Erythroblast (primary cell): ENCODE measurements around the gene ARHGAP11B.
A peak's percentile ranks its signal among the peaks of the same experiment; 100 is the strongest.
"Not testable (repeated sequence)": the region's sequence is repeated elsewhere in the genome, so short reads cannot be mapped to it uniquely, and the experiment has no call there.

Experiments used
- DNase-seq, 2 experiments: peaks; one replicate each; lab custom pipeline; 2025; lab: John Stamatoyannopoulos, UW
- GATA1 ChIP-seq: IDR thresholded peaks from 2 replicates; pipeline ENCODE4 v1.6.1; 2011; ENCODE audit warnings: low read depth, mild to moderate bottlenecking, control low read depth, low read length, moderate library complexity
- POLR2A ChIP-seq: IDR thresholded peaks from 2 replicates; pipeline ENCODE4 v1.6.1; 2011; ENCODE audit warnings: mild to moderate bottlenecking, low read length

Gene ARHGAP11B

GRCh38 chr15:30625436-30626193, at the start of gene ARHGAP11B:
Gene ARHGAP11B, plus strand, starts transcription at chr15:30626128.
- not testable (repeated sequence) for DNase-seq
- peak; percentile 46 for TF ChIP-seq POLR2A

DNA sequence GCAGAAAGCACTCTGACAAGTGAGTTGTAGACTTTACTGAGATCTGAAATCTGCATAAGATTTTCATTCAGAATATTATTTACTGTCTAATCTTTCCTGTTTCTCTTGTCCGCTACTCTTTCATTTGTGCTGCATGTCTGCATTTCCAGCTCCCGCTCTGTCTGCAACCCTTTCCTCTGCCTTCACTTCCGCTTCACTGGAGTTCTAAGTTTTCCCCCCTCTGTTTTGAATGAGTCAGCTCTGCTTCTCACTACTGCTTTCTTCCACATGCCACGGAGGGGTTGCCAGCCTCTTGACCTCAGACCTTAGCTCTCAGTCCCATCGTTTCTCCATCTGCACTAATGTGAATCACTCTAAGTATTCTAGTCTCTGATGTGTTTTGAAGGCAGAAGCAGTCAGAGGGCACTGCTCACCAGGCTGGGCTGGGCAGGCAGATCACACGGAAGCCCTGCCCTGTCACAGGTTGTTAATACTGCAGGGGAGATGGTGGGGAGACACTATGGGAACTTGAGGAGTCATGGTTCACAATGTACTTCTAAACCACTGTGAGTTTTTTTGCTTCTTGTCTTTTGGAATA, 46.4 kb upstream of the ARHGAP11B start:
- DNase-seq = not testable (repeated sequence)

GRCh38 chr15:30580716-30581115, 45.2 kb upstream of the ARHGAP11B start:
- DNase-seq = not testable (repeated sequence)

DNA sequence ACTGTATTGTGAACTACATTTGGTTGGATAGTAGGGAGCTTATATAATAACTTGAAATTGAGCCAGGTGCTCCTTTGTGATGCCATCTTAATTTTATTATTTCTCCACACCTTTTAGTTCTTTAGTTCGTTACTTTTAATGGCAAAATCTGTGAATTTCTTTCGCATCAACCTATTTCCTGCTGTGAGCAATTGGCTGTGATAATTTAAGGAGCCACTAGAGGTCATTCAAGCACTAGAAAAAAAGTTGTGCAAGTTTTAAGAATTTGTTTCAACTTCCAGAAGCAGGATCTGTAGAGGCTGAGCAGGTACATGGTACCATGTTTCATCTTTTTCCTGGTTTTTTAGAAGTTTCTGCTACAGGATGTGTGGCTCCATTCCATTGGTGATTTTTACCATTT, 27.0 kb upstream of the ARHGAP11B start:
- DNase-seq = not testable (repeated sequence)

DNA sequence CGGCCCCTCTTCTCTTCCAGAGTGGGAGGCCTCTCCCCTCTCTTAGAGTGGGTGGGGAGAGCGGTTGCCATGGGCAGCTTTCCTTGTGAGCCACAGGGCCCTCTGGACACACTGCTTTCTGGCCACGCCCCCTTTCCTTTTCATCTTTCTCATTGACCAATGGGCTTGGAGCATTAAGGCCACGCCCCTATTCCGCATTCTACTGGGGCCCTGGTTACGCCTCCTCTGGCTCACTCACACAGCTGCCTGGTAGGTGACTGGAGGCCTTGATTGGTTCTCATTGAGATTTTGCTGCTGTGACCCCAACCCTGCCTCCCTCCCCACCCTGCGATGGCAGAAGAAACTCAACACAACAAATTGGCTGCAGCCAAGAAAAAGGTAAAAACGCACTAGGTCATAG, 22.1 kb upstream of the ARHGAP11B start, which contains the start of gene GOLGA8H:
TSS of gene GOLGA8H (plus strand) at position 233 of the 400 bp plus-strand sequence. CDS start at position 331, 98 bp downstream.
- not testable (repeated sequence) for DNase-seq

DNA sequence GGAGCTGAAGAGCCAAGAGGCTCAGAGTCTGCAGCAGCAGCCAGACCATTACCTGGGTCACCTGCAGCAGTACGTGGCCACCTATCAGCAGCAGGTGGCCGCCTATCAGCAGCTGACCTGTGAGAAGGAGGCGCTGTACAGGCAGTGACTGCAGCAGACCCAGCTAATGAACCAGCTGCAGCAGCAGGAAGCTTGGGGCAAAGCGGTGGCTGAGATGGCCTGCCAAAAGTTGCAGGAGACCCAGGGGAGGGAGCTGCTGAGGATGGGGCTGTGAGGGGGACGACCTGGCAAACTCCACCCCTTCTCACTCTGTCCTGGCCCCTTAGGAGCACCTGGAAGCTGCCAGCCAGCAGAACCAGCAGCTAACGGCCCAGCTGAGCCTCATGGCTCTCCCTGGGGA, 13.7 kb upstream of the ARHGAP11B start:
- not testable (repeated sequence) for DNase-seq

DNA sequence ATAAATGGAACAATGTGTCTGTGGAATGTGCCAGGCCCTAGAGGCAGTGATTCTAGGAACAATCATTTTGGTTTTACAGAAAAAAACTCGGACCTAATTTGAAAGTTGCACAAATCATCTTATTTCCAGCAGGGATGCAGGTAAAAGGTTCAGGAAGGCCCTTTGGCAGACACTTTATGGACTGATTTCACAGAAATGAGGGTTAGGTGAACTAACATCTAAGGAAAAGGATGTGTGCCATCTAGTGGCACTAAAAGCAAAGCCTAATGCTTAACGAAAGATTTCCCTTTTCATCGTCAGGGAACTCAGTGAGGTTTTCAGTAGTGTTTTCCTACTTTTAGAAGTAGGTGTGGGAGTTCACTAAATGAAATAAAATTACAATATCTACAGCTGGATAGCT, 4.6 kb upstream of the ARHGAP11B start:
- DNase-seq = not testable (repeated sequence)

DNA sequence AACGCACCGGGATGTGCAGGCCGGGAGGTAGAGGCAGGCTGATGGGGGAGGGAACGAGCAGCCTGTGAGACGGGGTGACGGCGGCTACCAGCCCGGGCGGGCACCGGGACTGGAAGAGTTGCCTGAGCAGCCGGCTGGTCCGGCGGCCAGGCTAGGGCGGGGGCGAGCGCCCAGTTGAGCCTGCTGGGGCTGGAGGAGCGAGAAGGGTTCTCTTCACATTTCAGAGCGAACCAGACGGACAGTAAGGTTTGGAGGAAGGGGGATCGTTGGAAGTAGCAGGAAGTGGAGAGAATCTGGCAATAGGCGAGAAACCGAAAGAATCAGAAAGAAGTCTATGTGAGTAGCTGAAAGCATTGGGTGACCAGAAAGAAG, 252 bp downstream of the ARHGAP11B start:
- DNase-seq = not testable (repeated sequence)
- TF ChIP-seq POLR2A = peak; percentile 41

- DNase-seq = not testable (repeated sequence)
Observed at GRCh38 chr15:30626632-30627031, 704 bp downstream of the ARHGAP11B start.

- peak in 1 of 2 experiments; percentile 13 for DNase-seq
Observed at GRCh38 chr15:30650012-30650929, 24.3 kb downstream of the ARHGAP11B start.

DNA sequence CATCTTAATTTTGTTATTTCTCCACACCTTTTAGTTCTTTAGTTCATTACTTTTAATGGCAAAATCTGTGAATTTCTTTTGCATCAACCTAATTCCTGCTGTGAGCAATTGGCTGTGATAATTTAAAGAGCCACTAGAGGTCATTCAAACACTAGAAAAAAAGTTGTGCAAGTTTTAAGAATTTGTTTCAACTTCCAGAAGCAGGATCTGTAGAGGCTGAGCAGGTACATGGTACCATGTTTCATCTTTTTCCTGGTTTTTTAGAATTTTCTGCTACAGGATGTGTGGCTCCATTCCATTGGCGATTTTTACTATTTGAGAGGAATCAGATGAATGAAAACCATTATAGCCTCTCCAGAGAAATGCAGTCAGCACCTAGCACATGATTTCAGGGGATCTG, 35.2 kb downstream of the ARHGAP11B start:
- peak; percentile 8 to 40 for DNase-seq

More at GRCh38 chr15:30650012-30650929, 24.3 kb downstream of the ARHGAP11B start:
- TF ChIP-seq POLR2A = no peak
- TF ChIP-seq GATA1 = no peak

DNA sequence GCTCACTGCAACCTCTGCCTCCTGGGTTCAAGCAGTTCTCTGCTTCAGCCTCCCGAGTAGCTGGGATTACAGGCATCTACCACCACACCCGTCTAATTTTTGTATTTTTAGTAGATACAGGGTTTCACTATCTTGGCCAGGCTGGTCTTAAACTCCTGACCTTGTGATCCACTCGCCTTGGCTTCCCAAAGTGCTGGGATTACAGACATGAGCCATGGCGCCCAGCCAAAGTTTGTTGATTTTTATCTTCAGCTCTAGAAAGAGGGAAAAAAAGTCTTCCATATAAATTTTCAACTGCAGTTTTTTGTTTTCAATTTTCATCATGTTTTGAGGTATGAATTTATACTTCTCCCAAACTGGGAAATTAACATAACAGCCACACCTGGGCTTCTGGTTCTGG, 43.7 kb downstream of the ARHGAP11B start:
- not testable (repeated sequence) for DNase-seq

DNA sequence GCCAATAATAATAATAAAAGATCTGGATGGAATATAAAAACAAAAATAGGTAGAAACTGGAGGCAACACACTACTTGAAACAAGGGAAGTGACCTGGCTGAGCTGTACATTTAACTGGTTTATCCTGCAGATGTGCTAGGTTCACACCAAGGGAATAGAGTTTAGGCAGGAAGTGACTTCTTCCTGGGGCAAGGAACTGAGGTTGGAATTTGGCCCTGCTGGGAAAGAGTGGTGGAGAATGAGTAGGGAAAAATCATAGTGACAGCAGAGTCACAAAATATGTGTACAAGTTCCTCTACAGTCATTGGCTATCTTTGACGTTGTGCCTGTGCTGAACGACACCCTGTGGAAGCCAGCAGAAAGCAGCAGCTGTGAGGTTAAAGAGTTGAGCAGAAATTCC, 44.1 kb downstream of the ARHGAP11B start:
- DNase-seq = no peak
- TF ChIP-seq POLR2A (no peak), GATA1 (no peak)

- TF ChIP-seq GATA1 = no peak
- no peak for TF ChIP-seq POLR2A
Observed at GRCh38 chr15:30671309-30671708, 45.4 kb downstream of the ARHGAP11B start.

GRCh38 chr15:30675126-30675525, 49.2 kb downstream of the ARHGAP11B start:
- no peak for DNase-seq
- TF ChIP-seq GATA1 (no peak), POLR2A (no peak)

More at GRCh38 chr15:30671309-30671708, 45.4 kb downstream of the ARHGAP11B start:
- no peak for DNase-seq

GRCh38 chr15:30675891-30676290, 50.0 kb downstream of the ARHGAP11B start:
- DNase-seq = not testable (repeated sequence)

DNA sequence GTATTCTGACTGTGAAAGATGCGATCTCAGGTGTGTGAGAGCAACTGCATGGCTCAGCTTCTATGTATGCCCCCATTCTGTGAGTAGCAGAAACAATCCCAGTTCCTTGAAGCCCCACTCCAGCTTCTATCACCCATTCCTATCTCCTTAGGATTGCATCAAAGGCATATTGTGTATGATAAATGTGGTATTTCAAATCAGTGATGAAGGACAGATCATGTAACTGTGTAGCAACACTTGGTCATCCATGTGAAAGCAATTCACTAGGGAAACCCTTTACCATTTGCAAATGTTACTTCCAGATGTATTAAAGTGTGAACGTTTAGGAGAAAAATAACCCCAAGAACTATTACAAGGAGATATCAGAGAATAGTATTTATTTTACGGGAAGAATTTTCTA, 55.1 kb downstream of the ARHGAP11B start:
- DNase-seq = not testable (repeated sequence)

GRCh38 chr15:30685709-30686285, 59.9 kb downstream of the ARHGAP11B start:
- DNase-seq = not testable (repeated sequence)

DNA sequence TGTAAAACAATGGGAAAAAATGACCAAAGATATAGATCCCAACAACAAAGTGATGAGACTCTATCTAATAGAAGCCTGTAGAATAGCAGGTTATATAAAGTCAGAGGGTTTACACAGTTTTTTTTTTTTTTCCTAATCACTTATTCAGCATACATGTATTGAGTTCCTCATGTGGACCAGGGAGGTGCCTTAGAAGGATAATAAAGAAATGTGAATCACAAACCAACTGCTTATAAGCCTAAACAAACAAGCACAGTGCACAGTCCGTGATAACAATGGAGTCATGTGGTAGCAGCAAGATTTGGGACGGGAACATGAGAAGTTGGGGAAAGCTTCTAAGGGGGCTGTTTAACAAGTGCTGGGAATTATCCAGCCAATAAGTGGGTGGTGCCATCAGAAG, 60.7 kb downstream of the ARHGAP11B start:
- DNase-seq = not testable (repeated sequence)
